Measurements from ENCODE around the gene MACROH2A1.

The MACROH2A1 gene

DNA sequence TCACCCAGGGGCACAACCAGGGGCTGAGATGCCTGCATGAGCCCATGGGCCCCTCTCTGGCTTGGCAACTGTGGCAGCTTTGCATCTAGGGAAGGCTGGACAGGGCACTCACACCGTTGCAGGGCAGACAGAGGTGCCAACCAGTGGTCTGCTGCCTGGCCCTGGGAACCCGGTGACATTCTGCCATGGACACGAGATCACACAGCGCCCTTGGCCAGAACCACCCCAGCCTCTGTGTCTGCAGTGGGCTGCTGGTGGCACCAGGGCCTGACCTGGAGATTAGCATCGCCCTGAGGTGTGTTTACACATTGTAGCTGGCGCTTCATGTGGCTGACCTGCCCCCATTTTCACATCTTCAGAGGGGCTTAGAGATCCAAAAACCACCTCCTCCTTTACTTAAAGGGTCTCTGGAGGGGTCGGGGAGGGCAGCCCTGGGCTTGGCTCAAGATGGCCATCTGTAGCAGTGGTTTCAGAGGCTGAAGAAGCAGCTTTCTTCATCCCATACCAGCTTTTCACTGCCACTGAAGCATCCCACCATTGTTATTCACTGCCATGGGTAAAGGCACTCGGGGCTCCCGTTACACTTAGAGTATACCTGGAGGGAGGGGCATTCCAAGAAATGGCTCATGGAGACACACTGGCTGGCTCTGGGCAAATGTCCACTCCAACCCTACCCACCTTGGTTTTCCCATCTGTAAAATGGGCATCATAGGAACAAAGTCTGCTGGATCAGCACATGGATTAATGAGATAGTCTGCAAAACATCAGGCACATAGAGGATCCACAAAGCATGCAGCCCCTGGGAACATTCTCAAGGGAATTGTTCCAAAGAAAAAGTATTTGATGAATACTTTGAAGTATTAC lies 36.7 kb upstream of the MACROH2A1 start:
- DNase-seq (ENCODE audit: low read depth in 3 of 3), result no peak

- no peak for DNase-seq (ENCODE audit: low read depth in 3 of 3)
Observed at GRCh38 chr5:135434591-135435466, 35.8 kb upstream of the MACROH2A1 start.

DNA sequence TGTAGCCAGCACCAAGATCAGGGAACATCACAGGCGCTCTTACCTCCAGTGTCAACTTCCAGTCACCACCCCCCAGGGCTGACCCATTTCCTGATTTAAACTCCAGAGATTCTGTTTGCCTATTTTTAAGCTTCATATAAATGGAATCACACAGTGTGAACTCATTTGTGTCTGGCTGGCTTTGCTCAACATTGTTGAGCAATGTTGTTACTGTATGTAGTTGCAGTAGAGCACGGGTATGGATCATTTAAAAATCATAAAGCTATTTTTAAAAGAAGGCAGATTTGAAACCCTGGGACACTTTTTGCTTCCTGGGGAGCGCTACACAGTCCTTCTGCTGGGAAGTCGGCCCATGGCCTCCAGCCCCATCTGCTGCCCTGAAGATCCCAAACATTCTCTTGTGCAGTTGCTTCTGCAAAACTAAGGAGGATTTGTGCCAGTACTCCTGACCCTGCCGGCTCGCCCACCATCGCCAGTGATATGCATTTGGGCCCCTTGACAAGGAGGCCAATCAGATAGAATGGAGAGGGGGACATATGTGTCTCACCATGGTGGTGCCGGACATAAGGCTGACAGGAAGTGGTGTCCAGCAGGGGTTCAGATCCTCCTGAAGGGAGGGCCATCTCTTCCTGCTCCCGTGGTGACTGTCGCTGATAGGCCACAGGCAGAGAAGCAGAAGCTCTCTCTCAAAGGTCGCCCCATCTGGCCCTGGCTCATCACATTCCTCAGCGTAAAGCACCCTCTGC lies 34.8 kb upstream of the MACROH2A1 start:
- no peak for DNase-seq (ENCODE audit: low read depth in 3 of 3)

- no peak for DNase-seq (ENCODE audit: low read depth in 3 of 3)
Observed at GRCh38 chr5:135432113-135432512, 33.1 kb upstream of the MACROH2A1 start.

- DNase-seq (ENCODE audit: low read depth in 3 of 3), result no peak
Observed at GRCh38 chr5:135430135-135430437, 31.1 kb upstream of the MACROH2A1 start.

DNA sequence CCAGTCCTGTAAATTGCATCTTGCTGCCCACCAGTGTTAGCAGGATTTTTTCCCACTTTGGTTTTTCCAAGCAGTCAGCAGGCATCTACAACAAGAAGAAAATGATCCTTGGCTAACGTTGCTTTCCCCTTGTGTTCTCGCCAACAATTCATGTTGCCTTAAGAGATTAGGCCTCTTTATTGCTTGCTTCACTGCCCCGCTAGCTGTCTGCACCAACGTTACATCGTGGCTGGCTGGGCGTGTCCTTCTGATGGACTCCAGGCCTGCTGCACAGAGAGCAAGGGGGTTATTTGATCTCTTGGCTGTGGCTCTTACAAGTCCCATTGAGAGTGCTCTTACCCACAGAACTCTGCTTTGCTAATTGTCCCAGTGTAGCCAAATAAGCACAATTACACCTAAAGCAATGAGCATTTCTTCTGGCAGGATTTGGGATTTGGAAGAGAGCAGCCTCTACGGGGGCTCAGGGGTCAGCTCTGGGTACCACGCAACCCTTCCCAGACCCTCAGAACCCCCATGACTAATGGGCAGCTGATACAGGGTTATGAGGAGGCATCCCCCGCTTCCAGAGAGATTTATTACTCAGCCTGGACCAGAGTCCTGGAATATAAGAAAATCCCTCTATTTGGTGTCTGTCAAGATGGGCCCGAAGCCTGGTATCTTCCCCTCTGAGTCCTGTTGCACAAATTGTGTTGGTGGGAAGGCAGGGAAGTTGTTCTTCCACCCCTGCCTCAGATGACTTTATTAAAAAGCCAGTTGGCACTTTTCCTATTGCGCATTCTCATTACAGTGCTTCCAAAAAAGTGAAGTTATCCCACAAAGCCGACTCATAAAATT lies 30.5 kb upstream of the MACROH2A1 start:
- DNase-seq (ENCODE audit: low read depth in 3 of 3), result no peak

DNA sequence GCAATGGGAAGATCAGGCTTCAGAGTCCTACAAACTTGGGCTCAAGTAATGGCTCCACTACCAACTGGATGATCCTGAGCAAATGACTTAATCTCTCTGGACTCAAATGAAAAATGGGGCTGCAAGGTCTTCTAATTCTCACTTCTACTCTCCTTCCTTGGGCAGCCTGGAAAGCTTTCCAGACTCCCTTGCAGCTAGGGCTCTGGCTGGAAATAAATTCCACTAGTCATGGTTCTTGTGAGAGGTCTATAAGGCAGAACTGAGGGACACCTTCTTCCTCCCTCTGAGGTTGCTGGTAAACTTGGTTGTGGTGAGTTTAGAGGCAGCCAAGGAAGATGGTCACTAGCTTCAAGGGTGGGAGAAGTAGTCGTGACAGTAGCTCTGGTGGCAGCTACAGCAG lies 29.6 kb upstream of the MACROH2A1 start:
- DNase-seq (ENCODE audit: low read depth in 3 of 3), result no peak

- DNase-seq (ENCODE audit: low read depth in 3 of 3), result no peak
Observed at GRCh38 chr5:135426102-135427082, 27.4 kb upstream of the MACROH2A1 start.

DNA sequence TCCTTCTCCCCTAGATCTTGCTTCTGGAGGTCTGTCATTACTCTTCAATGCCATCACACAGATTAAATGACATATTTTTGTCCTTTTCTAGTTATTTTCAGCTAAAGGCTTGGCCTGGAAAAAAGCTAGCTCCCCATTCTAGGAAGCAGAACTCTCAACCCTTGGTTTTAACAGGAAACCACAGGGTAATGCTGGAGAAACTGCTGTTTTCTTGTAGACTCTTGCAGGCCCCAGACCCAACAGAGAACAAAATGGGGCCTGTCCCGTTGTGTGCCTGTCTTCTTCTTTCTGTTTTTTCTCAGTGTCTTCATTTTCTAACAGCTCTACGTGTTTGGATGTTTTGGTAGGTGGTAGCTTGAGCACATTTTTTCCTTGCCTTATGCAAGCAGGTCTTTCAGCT lies 26.6 kb upstream of the MACROH2A1 start:
- DNase-seq (ENCODE audit: low read depth in 3 of 3), result no peak

GRCh38 chr5:135423846-135424168 lies 24.8 kb upstream of the MACROH2A1 start:
- no peak for DNase-seq (ENCODE audit: low read depth in 3 of 3)

DNA sequence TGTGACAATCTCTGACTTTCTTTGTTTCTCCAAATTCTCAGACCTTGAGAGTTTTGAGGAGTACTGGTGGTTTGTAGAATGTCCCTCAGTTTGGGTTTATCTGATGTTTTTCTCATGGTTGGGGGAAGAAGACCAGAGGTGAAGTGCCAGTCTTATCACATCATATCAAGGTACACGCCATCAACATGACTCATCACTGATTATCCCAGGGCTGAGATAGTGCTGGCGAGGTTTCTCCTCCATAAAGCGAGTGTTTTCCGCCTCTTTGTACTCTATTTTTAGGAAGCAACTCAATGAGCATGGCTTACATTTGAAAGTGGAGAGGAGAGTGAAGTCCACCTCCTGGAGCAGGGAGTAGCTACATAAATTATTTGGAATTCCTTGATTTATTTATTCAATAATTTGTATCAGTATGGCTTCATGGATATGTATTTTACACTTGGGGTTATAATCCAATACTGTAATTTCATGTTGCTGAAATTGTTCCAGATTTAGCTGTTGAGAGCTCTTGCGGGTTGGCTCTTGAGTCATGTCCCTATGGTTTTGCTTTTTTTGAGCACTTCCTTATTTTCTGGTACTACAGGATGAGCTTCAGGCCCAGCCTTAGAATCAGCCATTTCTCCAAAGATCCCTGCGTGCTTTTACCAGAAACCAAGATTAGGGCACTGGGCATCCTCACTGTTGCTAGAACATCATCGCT lies 24.3 kb upstream of the MACROH2A1 start:
- DNase-seq (ENCODE audit: low read depth in 3 of 3), result no peak

DNA sequence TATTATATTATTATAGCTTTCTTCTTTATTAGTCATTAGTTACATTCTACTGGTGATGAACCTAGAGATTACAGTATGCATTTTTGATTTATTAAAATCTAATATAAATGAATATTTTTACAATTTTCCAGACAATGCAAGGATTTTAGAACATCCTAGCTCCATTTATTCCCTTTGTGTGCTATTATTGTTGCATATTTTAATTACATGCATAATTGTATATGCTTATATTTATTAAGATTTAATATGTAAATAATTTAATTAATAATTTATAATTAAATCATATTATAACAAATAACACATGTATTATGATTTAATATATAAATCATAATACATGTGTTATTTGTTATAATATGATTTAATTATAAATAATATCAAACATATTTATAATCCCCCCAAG lies 23.4 kb upstream of the MACROH2A1 start:
- DNase-seq (ENCODE audit: low read depth in 3 of 3), result no peak

DNA sequence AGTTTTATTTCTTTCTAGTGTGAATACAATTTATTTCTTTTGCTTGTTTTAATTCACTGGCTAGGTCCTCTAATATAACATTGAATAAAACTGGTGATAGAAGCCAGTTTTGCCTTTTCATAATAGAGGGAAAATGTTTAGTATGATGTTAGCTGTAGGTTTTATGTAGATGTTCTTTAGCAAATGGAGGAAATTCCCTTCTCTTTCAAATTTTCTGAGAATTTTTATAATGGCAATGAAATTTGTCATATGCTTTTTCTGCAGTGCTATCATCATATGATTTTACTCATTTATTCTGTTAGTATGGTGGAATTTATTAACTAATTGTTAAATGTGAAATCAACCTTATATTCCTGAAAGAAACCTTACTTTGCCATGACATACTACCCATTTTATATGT lies 18.1 kb upstream of the MACROH2A1 start:
- DNase-seq (ENCODE audit: low read depth in 3 of 3), result no peak

- DNase-seq (ENCODE audit: low read depth in 3 of 3), result no peak
Observed at GRCh38 chr5:135405082-135405481, 6.1 kb upstream of the MACROH2A1 start.

DNA sequence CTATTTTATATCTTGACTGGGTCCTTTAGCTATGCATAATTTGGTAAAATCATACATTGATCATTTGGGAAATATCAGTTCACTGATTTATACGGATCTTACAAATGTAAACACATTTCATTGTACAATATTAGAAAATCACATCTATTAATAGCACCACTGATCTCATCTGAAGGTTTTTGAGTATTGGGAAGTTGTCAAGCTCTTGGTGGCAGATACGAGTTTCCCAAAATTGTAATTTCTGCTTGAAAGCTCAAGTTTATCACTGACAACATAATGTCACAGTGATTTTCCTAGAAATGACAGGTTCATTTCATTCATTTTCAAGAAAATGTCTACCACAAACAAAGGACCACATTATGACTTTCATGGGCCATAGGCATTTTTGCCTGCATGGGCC lies 3.0 kb upstream of the MACROH2A1 start:
- no peak for DNase-seq (ENCODE audit: low read depth in 3 of 3)

DNA sequence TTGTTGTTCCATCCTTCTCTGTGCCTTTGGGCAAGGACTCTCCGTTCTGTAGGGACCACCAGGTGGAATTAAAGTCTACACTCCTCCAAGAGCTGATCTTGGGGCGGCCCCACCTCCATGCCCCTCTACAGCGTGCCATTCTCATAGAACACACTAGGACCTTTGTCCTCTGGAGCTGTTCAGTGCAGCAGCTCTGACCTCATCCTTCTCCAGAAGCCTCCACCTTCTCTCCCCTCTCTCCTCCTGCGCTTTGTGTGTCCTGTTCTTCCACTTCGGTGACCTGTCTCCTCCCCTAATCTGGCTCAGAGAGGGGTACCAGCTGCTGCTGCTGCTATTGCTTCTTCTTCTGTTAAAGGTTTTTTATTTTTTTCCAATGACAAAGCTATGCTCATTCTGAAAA lies 1.8 kb upstream of the MACROH2A1 start:
- no peak for DNase-seq (ENCODE audit: low read depth in 3 of 3)

DNA sequence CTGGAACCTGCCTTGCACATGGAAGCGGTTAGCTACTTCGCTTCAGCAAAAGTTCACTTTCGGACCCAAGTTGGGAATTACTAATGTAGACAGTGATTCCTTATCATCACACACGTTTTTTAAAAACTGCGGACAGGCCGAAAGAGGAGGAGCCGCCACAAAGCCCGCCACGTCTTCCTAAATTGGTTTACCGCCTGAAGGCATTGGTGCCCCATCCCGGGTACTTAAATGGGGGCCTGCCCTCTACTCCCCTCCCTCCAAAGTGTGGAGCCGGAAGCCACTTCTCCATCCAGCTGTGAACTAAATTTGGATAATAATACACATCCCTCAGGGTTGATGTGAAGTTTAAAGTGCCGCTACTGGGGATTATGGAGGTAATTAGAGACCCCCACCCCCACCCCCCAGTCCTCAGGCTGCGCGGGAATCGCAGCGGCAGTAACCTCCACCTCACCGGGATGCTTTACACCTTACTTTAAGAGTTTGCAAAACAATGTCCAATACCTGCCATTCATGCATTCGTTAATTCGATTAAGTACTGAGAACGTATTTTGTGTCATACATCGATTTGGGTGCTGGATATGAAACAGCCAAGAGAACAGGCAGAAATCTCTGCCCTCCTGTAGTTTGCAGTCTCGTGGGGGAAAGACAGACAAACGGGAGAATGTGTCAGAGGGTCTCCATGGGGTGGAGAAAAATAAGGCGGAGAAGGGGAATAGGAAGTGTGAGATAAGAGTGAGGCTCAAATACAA lies 937 bp upstream of the MACROH2A1 start:
- DNase-seq (ENCODE audit: low read depth in 3 of 3), result no peak

DNA sequence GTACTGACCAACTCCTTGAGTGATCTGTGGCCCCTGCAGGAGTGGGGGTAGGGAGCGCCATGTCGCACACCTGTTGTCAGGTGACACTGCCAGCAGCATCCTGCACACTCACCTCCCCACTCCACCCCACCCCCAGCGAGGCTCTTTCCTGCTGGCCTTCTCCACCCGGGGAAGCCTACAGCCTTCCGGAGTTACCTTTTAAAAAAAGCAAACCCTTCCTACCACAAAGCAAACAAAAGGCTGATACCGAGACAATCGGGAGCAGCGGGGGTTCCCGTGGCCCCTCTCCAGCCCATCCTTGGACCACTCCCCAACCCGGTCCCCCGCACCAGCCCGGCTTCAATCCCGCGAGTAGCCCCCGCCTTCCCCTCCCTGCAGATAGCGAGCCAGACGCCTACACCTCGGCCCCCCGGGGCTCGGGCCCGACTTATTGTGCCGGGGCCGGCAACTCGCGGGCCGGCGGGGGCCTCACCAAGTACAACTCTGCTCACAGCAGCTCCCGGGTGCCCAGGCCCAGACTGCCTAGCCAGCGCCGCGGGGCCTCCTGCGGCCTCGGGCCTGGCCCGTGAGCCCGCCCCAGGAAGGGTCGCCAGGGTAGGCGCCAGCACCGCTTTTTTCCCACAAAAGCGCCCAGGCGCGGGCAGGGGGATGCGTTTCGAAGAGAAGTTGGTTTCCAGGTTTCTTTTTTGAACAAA lies 724 bp downstream of the MACROH2A1 start:
- peak in 2 of 3 experiments; percentile 22 to 26 for DNase-seq (ENCODE audit: low read depth in 3 of 3)

Measured in stimulated activated CD4-positive, alpha-beta T cell treated with anti-CD3 and anti-CD28 coated beads, TNF-alpha, amount 100 ng/mL, for 4 hours (primary cell).